Stimulated activated CD4-positive, alpha-beta T cell treated with anti-CD3 and anti-CD28 coated beads, TNF-alpha, amount 100 ng/mL, for 48 hours (primary cell): ENCODE measurements around the gene C4B.

Experiments
- DNase-seq, 3 donors: peaks; one replicate each; pipeline ENCODE4 v3.0.0-alpha.2; 2020; ENCODE audit warnings: low read depth in 3 of 3

Gene C4B

DNA sequence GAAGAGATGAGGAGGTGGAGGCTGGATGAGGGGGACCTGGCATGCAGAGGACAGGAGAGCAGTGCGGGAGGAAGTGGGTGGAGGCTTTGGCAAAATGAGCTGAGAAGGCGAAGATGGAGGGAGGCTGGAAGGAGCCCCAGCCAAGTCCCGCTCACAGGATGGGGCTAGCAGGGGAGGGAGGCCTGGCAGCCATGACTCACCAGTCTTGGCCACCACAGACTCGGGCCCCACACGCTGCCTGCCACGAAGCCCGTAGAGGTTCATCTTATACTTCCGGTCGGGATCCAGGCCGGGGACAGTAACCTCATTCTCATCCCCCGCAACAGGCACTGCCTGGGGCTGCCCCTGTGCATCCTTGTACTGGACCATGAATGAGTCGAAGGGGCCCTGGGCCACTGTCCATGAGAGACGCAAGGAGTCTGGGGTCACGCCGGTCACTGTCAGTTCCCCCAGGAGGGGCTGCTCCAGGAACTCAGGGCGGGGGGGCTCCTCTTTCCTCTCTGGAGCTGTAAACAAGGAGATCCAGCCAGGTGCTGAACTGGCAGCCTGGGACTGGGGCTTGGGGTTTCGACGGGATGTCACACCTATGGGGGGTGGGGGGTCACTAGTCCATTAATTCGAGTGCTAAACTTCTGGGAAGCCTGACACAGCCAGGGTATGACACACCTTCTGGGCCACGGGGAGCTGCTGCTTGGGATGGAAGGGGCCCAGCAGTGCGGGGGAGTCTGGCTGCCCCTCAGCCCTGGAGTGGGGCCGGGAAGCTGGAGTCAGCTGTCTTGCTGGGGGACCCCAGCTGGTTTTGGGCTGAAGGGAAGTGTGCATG, 66.8 kb downstream of the C4B start:
- no peak for DNase-seq

DNA sequence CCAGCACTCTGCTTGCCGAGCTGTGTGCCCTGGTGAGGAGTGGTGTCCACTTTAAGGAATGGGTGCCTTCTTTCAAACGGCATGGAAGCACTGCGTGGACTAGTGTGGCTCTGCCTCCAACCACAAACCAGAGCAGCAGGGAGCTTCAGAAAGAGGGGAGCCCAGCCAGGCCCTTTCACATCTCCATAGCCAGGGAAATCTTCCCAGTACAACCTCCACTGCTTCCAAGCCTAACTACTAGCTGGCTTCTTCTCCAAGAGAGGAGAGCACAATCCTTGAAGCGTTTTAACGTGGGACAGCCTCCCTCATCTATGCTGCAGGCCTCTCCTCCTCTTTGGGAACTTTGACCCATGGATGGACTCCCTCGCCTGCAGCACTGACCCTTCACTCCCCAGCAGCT, 67.9 kb downstream of the C4B start:
- DNase-seq: no peak

GRCh38 chr6:32082935-32083334, 68.3 kb downstream of the C4B start:
- no peak for DNase-seq

DNA sequence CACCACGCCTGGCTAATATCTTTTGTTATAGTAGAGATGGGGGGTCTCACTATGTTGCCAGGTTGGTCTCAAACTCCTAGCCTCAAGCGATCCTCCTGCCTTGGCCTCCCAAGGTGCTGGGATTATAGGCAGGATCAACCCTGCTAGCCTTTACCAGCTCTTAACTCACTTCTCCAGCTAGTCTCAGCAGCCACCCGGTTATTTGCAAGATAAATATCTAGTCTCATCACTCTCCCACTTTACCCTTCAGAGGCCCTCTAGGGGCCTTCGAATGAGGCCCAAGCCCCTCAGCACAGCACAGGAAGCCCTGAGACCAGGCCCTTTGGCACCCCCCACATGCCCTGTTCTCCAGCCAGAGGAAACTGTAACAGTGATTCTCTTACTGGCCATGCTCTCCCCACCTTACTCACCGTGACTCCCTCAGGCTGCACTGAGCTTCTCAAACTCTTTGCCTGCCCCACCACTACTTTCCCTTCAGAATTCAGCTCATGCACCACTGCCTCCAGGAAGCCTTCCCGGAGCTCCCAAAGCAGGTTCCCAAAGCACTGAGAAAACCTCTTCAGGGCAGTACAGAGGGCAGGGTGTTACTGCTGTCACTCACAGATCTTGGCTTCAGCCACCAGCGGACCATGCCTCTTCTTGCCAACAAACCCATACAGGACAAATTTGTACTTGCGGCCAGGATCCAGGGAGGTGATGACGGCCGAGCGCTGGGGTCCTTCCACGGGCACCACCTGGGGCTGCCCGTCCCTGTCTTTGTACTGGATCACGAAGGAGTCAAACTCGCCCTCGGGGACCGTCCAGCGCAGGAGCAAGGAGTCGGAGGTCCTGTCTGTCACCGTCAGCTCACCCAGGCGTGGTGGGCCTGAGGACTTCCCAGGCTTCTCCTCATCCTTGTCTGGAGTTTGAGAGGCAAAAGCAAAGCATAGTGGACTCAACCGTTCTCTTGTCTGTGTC, 69.5 kb downstream of the C4B start:
- DNase-seq: no peak

- DNase-seq: no peak
Measured at GRCh38 chr6:32084780-32085179, 70.2 kb downstream of the C4B start.
